Fibroblast of lung (primary cell): Measurements from ENCODE around the gene JPH3. TPM values are rescaled to one million over a fixed set of nuclear protein-coding genes. Genes with fewer than 3 reads are reported as not detected.

Source experiments
- DNase-seq, 2 donors: peaks; one replicate each; pipeline versions ENCODE4 v3.0.0 to v3.0.0-alpha.2; 2010; ENCODE audit warnings: low read depth in 2 of 2
- H2AFZ ChIP-seq: 2 replicates; pipeline ENCODE4 v1.5.1; 2012; ENCODE audit warnings: low read length, control low read depth, inconsistent platforms
- H3K27ac ChIP-seq: 2 replicates; pipeline ENCODE4 v1.5.1; 2011; ENCODE audit warnings: low read length, control low read depth; ENCODE audit not compliant: insufficient read depth
- H3K27me3 ChIP-seq: 2 replicates; pipeline ENCODE4 v1.5.1; 2011; ENCODE audit warnings: mild to moderate bottlenecking, low read length; ENCODE audit not compliant: control insufficient read depth, insufficient read depth
- H3K36me3 ChIP-seq: 2 replicates; pipeline ENCODE4 v1.5.1; 2011; ENCODE audit warnings: low read length; ENCODE audit not compliant: control insufficient read depth, insufficient read depth
- H3K4me1 ChIP-seq: 2 replicates; pipeline ENCODE4 v1.5.1; 2011; ENCODE audit warnings: low read length; ENCODE audit not compliant: control insufficient read depth, insufficient read depth; ENCODE audit errors: extremely low read depth
- H3K4me2 ChIP-seq: 2 replicates; pipeline ENCODE4 v1.5.1; 2011; ENCODE audit warnings: low read length, control low read depth; ENCODE audit not compliant: insufficient read depth; ENCODE audit errors: extremely low read depth
- H3K4me3 ChIP-seq, 4 experiments: fragments of 200-600 bp in 1 of 4; sonication (generic) in 1 of 4; replicated peaks in 1 of 4; 2 replicates each; pipeline ENCODE4 v1.5.1; 2011 to 2016; ENCODE audit warnings: low read length in 4 of 4, low read depth in 3 of 4, mild to moderate bottlenecking in 3 of 4, control low read depth in 2 of 4, inconsistent platforms in 1 of 4, mixed read lengths in 1 of 4; ENCODE audit not compliant: insufficient read depth in 1 of 4; ENCODE audit errors: control extremely low read depth in 1 of 4
- H3K79me2 ChIP-seq: 2 replicates; pipeline ENCODE4 v1.5.1; 2012; ENCODE audit warnings: mild to moderate bottlenecking, low read length, inconsistent platforms; ENCODE audit not compliant: control insufficient read depth, insufficient read depth
- H3K9ac ChIP-seq: 2 replicates; pipeline ENCODE4 v1.5.1; 2011; ENCODE audit warnings: mild to moderate bottlenecking, low read length, control low read depth; ENCODE audit not compliant: insufficient read depth
- H3K9me3 ChIP-seq: 2 replicates; pipeline ENCODE4 v1.5.1; 2012; ENCODE audit warnings: low read depth, low read length; ENCODE audit not compliant: control insufficient read depth, insufficient read depth
- H4K20me1 ChIP-seq: 2 replicates; pipeline ENCODE4 v1.5.1; 2011; ENCODE audit warnings: low read length; ENCODE audit not compliant: control insufficient read depth, insufficient read depth; ENCODE audit errors: extremely low read depth
- CTCF ChIP-seq, 2 donors: IDR thresholded peaks in 1 of 2; conservative IDR thresholded peaks in 1 of 2; 1 replicate in 1 of 2; 2 replicates in 1 of 2; pipeline ENCODE4 v1.5.1; 2011 to 2012; ENCODE audit warnings: low read length in 2 of 2, control low read depth in 1 of 2, inconsistent platforms in 1 of 2, low read depth in 1 of 2, mild to moderate bottlenecking in 1 of 2
- EZH2 ChIP-seq: IDR thresholded peaks from 2 replicates; pipeline ENCODE4 v1.5.1; 2012; ENCODE audit warnings: low read length, control low read depth, mild to moderate bottlenecking; ENCODE audit errors: missing control alignments
- polyA plus RNA-seq, 2 donors: library from polyadenylated mRNA; depleted of rRNA in 1 of 2; stranded (reverse) in 1 of 2; unstranded in 1 of 2; fragments of >200 nt; gene quantifications; 2 replicates each; pipeline ENCODE4 v1.2.1, GENCODE V29; 2011 to 2012; ENCODE audit warnings: missing spikeins in 1 of 2
- total RNA-seq: library from RNA; depleted of rRNA; stranded (reverse); fragments of >200 nt; gene quantifications from 2 replicates; pipeline ENCODE4 v1.2.1, GENCODE V29; 2014

The JPH3 gene
- total and polyA plus RNA-seq, 2 donors (not counting 1 experiment from before 2014, with no cell fraction given), result 0.01 TPM; not detected in 1

GRCh38 chr16:87712184-87712762 lies 110.0 kb downstream of the JPH3 start:
- H3K4me3 ChIP-seq, result no peak overlapping the region
- no peaks in the 10 kb centered on the region for H3K27me3 ChIP-seq
- no peak for DNase-seq
- H3K27ac ChIP-seq, result no peak overlapping the region
- no peak overlapping the region for H2AFZ ChIP-seq
- no peak for TF ChIP-seq EZH2
- TF ChIP-seq CTCF (conservative IDR thresholded peaks at IDR 0.05 in 1 of 2, IDR thresholded peaks at IDR 0.05 in 1 of 2; ENCODE audit: low read depth in 1 of 2, low read length in 2 of 2), result no peak
- H3K9me3 ChIP-seq, result no peaks in the 10 kb centered on the region
- no peaks in the 10 kb centered on the region for H3K36me3 ChIP-seq
- no peaks in the 10 kb centered on the region for H3K4me1 ChIP-seq
- no peak overlapping the region for H3K4me2 ChIP-seq
- H4K20me1 ChIP-seq, result no peaks in the 10 kb centered on the region
- no peak overlapping the region for H3K9ac ChIP-seq
- no peaks in the 10 kb centered on the region for H3K79me2 ChIP-seq

GRCh38 chr16:87713451-87714229 lies 111.3 kb downstream of the JPH3 start:
- Histone ChIP-seq H3K27me3 (no peaks in the 10 kb centered on the region), H3K79me2 (no peaks in the 10 kb centered on the region), H3K27ac (no peak overlapping the region), H3K4me2 (no peak overlapping the region), H3K4me1 (no peaks in the 10 kb centered on the region), H3K9me3 (no peaks in the 10 kb centered on the region), H2AFZ (no peak overlapping the region), H3K4me3 (no peak overlapping the region), H3K9ac (no peak overlapping the region), H3K36me3 (no peaks in the 10 kb centered on the region), H4K20me1 (no peaks in the 10 kb centered on the region)
- DNase-seq, result no peak
- TF ChIP-seq CTCF (conservative IDR thresholded peaks at IDR 0.05 in 1 of 2, IDR thresholded peaks at IDR 0.05 in 1 of 2; ENCODE audit: low read depth in 1 of 2, low read length in 2 of 2), result no peak

GRCh38 chr16:87715231-87715630 lies 112.9 kb downstream of the JPH3 start:
- H3K36me3 ChIP-seq, result no peaks in the 10 kb centered on the region
- H3K9me3 ChIP-seq, result no peaks in the 10 kb centered on the region
- no peaks in the 10 kb centered on the region for H3K79me2 ChIP-seq
- TF ChIP-seq CTCF (conservative IDR thresholded peaks at IDR 0.05 in 1 of 2, IDR thresholded peaks at IDR 0.05 in 1 of 2; ENCODE audit: low read depth in 1 of 2, low read length in 2 of 2) (no peak), EZH2 (no peak)
- no peaks in the 10 kb centered on the region for H3K27me3 ChIP-seq
- DNase-seq, result no peak
- no peak overlapping the region for H2AFZ ChIP-seq
- no peaks in the 10 kb centered on the region for H4K20me1 ChIP-seq
- H3K9ac ChIP-seq, result no peak overlapping the region
- no peak overlapping the region for H3K4me2 ChIP-seq
- no peak overlapping the region for H3K4me3 ChIP-seq
- H3K27ac ChIP-seq, result no peak overlapping the region
- H3K4me1 ChIP-seq, result no peaks in the 10 kb centered on the region
